ENCODE results near the gene GASK1A. TPM values are rescaled to one million over a fixed set of nuclear protein-coding genes. Genes with fewer than 3 reads are reported as not detected.

The GASK1A gene
- polyA plus RNA-seq, 12 donors, result 4.1 to 10.6 (median 5.1) TPM; not detected in 1

DNA sequence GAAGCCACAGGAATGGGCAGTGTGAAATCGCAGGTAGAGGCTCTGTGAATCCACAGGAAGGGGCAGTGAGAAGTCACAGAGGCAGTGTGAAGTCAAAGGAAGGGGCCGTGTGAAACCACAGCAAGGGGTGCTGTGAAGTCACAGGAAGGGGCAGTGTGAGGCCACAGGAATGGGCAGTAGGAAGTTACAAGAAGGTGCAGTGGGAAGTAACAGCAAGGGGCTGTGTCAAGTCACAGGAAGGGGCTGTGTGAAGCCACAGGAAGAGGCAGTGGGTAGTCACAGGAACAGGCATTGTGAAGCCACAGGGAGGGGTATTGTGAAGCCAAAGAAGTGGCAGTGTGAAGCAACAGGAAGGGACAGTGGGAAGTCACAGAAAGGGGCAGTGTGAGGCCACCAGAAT is 34.1 kb downstream of the GASK1A start:
- no peak for DNase-seq

DNA sequence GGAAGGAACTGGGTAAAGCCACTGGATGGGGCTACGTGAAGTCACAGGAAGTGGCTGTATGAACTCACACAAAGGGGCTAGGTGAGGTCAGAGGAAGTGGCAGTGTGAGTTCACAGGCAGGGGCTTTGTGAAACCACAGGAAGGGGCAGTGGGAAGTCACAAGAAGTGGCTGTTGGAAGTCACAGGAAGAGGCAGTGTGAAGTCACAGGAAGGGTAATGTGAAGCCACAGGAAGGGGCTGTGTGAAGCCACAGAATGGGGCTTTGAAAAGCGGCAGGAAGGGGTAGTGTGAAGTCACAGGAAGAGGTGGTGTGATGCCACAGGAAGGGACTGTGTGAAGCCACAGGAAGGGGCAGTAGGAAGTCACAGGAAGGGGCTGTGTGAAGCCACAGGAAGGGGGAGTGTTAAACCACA is 34.6 kb downstream of the GASK1A start:
- DNase-seq, result no peak

DNA sequence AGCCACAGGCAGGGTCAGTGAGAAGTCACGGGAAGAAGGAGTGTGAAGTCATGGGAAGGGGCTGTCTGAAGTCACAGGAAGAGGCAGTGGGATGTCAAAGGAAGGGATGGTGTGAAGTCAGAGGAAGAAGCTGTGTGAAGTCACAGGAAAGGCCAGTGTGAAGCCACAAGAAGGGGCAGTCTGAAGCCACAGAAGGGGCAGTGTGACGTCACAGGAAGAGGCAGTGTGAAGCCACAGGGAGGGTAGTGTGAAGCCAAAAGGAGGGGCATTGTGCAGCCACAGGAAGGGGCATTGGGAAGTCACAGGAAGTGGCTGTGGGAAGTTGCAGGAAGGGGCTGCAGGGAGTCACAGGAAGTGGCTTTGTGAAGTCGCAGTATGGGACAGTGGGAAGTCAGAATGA is 35.1 kb downstream of the GASK1A start:
- no peak for DNase-seq

DNA sequence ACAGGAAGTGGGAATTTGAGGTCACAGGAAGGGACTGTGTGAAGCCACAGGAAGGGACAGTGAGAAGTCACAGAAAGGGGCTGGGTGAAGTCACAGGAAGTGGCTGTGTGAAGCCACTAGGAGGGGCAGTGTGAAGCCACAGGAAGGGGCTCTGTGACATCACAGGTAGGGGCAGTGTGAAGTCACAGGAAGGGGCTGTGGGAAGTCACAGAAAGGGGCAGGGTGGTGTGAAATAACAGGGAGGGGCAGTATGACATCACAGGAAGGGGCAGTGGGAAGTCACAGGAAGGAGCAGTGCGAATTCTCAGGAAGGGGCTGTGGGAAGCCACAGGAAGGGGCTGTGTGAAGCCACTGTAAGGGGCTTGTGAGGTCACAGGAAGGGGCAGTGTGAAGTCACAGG is 35.8 kb downstream of the GASK1A start:
- no peak for DNase-seq

DNA sequence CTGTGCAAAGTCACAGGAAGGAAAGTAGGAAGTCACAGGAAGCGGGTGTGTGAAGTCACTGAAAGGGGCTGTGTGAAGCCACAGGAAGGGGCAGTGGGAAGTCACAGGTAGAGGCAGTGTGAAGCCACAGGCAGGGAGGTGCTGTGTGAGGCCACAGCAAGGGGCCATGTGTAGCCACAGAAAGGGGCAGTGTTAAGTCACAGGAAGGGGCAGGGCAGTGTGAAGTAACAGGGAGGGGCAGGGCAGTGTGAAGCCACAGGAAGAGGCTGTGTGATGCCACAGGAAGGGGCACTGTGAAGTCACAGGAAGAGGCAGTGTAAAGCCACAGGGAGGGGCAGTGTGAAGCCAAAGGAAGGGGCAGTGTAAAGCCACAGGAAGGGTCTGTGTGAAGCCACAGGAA is 36.5 kb downstream of the GASK1A start:
- no peak for DNase-seq

DNA sequence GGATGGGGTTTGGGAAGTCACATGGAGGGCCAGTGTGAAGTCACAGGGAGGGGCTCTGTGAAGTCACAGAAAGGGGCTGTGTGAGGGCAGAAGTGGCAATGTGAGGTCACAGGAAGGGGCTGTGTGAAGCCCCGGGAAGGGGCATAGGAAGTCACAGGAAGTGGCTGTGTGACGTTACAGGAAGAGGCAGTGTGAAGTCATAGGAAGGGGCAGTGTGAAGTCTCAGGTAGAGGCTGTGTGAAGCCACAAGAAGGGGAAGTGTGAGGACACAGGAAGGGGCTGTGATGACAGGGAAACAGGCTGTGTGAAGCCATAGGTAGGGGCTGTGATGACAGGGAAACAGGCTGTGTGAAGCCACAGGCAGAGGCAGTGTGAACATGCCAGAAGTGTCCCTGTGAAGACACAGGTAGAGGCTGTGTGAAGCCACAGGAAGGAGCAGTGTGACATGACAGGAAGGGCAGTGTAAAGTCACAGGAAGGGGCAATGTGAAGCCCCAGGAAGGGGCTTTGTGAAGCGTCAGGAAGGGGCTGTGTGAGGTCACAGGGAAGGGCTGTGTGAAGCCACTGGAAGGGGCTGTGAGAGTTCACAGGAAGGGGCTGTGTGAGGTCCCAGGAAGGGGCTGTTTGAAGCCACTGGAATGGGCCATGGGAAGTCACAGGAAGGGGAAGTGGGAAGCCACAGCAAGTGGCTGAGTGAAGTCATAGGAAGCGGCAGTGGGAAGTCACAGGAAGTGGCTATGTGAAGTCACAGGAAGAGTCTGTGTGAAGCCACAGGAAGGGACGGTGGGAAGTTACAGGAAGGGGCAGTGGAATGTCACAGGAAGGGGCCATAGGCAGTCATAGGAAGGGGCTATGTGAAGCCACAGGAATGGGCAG is 37.1 kb downstream of the GASK1A start:
- no peak for DNase-seq

DNA sequence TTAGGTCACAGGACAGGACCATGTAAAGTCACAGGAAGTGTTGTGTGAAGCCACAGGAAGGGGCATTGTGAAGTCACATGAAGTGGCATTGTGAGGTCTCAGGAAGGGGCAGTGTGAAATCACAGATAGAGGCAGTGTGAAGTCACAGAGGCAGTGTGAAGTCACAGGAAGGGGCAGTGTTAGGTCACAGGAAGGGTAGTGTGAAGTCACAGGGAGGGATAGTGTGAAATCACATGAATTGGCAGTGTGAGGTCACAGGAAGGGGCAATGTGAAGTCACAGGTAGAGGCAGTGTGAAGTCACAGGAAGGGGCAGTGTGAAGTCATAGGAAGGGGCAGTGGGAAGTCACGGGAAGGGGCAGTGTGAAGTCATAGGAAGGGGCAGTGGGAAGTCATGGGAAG is 37.9 kb downstream of the GASK1A start:
- no peak for DNase-seq

DNA sequence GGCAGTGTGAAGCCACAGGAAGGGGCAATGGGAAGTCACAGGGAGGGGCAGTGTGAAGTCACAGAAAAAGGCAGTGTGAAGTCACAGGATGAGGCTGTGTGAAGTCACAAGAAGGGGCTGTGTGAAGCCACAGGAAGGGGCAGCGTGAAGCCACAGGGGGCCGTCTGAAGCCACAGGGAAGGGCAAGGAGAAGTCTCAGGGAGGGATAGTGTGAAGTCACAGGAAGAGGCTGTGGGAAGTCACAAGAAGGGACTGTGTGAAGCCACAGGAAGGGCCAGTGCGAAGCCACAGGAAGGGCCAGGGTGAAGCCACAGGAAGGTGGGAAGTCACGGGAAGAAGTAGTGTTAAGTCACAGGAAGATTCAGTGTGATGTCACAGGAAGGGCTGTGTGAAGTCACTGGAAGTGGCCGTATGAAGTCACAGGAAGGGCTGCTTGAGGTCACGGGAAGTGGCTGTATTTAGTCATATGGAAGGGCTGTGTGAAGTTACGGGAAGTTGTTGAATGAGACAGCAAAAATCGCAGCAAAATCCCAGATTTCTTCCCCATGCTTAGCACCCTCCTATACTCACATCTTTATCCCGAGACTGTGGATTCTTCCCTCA is 38.6 kb downstream of the GASK1A start:
- DNase-seq, result no peak

DNA sequence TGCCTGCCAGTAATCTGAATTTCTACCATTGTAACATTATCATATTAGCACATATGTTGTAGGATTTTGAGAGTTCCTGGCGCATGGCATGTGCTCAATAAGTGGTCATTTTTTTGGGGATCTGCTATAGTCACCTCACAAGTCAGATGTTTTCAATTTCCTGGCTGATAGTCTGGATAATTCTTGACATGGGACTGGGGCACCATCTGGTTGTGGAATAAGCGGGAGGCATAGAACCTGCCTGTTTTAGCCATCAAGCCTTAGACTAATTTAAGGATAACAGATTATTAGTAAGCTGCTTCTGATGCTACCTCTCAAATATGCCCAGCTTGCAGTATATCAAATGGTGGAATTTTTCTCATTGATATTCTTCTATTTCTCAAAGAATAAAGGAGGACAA is 39.1 kb downstream of the GASK1A start:
- peak; percentile 36 for DNase-seq

DNA sequence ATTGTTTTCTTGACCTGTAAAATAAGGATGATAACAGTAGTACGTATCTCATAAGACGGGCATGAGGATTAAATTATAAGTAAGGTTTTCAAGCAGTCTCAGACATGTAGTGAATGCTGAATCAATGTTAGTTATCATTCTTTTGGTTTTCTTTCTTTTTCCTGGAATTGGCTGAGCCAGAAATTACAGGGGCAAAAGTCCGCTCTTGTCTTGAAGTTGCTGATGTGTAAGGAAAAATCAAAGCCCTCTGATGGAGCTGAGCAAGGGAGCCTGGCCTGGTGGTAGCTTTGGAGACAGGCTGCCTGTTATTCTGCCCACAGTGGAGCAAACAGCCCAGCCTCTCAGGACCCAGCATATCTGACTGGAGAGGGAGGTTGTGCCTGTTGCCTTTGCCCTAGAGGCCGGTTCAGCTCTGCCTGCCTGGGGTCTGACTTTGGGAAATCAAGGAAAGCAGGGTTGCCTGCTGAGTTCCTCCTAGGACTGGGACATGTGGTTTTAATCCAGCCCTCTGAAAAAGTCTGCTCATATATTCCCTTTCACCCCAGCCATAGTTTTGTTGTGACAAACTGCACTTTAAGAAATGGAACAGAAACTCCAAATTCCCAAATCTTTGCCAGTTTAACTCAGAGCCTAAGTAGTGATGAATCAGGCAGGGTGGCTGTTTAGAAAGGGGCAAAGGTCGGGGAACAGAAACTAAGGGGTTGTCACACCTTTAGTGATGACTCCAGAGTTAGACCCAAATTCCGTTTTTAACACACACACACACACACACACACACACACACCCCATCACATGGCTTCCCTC is 40.1 kb downstream of the GASK1A start:
- no peak for DNase-seq

DNA sequence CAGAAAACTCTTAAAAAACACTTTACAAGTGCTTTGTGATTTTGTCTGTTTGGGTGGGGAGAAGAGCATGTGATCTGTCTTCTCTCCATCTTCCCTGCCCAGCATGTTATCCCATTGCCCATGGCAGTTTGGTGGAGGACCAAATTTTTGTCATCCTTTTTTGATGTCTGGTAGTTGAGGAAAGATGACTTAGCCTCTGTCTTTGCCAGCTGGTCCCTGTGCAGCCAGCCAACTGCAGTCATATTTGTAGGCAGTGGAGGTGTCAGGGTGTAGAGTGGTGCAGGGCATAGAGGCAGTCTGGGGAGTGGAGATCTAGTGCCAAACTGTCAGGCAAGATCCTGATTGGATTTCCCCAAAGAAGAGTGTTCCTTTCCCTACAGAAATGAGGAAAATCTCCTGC is 40.7 kb downstream of the GASK1A start:
- DNase-seq, result no peak

DNA sequence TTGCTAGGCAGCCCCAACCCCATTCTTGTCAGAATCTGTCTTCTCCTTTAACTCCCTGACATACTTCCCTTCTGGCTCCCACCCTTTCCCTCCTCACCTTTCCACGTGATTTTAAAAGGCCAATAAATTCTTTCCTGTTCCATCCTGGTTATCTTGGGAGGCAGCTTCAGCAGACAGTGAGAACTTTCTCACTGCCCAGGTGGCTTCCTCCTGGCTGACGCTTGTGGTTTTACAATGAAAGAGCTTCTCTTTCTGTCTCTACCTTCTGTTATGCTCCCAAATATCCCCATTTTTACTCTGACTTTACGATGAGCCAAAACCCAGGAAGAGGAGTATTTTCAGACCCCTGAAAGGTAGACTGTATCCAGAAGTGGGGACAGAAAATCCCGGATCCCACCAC is 42.1 kb downstream of the GASK1A start:
- DNase-seq, result no peak

DNA sequence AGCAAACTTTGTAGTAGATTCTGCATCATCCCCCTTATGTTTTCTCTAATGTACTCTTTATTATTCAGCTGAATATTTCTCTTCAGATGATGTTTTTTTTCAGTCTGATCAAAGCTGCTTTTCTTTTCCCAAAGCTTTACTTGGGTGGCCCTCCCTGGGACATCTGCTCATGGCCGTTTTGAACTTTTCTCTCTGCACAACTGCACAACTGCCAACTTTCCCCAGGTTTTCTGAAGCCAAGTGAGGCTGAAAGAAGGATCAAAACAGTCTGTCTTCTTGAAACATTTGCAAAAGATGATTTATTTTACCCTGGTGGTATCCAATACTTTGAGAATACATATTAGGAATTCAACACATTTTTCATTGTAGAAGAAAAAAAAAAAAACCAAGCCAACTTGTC is 43.0 kb downstream of the GASK1A start:
- DNase-seq, result peak; percentile 57

DNA sequence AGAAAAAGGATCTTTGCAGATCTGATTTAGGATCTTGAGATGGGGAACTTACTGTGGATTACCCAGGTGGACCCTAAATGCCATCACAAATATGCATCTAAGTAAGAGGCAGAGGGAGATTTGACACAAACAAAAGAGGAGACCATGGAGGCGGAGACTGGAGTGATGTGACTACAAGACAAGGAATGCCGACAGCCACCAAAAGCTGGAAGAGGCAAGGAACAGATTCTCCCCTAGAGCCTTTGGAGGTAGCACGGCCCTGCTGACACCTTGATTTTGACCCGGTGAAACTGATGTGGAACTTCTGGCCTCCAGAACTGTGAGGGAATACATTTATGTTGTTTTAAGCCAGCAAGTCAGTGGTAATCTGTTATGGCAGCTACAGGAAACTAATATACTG is 44.0 kb downstream of the GASK1A start:
- no peak for DNase-seq

DNA sequence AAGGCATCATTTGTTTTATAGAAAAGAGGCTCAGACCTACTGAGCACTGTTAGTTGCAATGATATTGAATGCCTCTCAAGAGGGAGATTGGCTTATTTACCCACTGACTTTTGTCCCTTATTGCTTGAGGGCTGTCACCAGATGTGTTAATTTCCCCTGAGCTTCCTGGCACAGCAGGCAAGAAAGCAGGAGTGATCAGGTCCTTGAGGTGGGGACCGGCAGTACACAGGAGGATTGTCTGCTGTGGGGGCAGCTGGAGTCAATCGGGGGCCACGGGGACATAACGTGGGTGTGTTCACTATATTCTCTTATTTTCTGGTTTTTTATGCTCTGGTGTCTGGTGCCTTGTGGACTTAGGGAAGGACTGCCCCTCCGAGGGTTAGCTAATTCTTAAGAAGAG is 44.6 kb downstream of the GASK1A start:
- DNase-seq, result no peak

DNA sequence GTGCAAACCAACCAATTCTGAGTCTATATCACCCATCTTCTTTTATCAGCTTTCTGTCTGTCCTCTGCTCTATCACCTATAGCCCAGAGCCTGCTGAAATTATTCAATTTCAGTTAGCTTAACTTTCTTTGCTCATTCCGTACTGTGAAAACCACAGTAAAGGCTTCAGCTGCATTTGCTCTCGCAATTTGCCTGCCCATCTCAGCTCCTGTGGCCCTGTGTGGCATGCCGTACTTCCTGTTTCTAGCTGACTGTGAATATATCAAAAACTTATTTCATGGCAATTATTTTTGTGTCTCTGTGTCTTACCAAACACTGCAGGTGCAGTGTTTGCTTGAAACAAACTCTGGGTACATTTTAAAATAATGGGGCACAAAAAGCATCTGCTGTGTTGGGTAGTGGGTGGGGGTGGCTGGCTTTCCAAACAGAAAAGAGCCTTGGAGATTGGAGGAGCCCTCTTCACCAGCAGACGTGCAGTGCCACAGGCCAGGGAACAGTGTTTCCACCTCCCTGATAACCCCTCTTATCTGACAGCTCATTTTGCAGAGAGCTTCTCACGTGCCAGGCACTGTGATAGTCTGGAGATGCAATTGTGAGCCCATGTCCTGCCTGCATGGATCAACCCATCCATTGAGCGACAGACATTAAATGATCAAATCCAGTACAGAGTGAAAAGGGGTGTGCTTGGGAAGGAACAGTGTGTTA is 45.2 kb downstream of the GASK1A start:
- no peak for DNase-seq

DNA sequence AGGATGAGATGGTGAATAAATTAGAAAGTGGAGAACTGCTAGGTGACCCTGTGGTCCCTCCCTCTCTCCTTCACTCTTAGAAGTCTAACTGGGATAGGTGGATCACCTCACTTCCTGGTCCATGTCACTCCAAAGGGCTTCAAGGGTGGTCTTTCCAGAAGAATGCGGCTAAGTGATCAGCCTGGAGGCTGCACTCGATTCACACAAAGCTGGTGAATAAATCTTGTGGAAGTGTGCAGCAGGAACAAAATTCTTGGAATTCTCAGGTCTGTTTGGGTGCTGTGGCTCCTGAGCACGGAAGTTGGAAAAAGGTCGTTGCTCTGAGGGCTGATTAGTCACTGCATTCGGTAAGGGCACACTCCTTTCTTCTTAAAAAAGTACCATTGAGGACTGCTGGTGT is 46.3 kb downstream of the GASK1A start:
- DNase-seq, result no peak

DNA sequence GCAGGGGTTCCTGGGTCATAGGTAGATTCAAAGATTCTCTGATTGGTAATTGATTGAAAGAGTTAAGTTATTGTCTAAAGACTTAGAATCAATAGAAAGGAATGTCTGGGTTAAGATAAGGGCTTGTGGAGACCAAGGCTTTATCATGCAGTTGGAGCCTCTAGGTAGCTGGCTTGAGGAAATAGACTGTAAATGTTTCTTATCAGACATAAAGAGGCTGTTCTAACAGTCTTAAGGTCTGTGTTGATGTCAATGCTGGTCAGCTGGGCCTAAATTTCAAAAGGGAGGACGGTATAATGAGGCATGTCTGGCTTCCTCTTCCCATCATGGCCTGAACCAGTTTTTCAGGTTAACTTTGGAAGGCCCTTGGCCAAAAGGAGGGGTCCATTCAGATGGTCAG is 48.9 kb downstream of the GASK1A start:
- DNase-seq, result no peak

DNA sequence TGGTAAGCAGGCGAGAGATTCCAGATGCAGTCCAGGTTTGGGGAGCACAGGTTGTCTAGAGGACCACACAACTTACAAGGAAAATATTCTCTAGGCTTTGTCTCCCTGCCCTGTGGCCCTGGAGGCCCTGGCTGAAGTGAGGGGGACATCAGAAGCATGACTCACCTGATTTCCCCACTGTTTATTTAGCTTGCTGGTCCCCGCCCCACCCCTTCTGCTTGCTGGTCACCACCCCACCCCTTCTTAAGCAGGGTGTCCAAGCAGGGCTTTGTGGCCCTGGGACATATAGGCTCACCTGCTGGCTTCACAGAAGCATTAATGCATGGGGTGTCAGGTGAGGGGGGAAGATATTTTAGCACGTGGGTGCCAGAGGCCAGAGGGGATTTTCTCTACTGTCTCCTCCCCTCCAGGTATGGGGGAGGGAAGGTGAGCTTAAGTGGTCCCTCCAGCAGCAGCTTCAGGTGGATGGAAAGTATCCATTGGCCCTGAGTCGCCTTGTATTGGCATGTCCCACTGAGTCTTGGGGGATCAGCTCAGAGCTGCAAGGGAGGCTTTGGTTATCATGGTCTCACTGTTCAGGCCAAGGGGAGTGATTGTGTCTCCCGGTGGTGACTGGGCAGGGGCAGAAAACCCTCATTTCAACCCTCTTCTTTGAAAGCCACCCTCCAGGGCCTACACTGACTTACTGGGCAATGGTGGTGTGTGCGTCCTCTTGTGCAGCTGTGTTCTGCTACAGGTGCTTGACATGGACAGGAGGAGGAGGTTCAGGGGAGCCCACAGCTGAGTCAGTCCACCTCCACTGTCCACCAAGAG is 49.8 kb downstream of the GASK1A start:
- DNase-seq, result no peak

DNA sequence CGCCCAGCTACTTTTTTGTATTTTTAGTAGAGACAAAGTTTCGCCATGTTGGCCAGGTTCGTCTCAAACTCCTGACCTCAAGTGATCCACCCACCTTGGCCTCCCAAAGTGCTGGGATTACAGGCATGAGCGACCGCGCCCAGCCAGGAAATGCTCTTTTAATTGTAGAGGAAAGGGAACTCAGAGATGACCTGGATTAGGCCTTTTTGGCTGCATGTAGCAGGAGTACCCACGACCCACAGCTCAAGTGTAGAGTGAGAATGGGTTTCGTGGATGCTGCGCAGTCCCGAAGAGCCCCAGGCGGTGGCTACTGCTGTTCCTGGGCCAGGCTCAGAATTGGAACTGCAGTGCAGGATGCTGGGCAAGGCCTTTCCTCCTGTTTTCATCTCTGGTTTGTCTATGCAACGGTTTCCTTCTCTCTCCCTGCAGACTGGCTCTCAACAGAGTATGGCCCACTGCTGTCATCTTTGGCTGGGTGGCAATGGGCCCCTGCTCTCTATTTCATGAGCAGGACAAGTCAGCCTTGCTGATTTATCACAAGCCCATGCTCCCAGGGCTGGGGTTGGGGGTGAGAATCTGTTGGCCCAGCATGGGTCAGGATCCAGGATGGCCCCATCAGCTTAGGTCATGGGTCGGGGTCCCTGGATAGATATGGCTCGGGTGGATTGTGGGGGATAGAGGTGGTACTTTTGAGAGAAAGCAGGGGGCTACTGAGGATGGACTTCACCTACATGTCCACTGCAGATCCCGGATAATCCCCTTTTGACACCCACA is 51.2 kb downstream of the GASK1A start:
- DNase-seq, result no peak

Measured in muscle of arm (tissue), 12 donors.